ENCODE measurements around the gene TBCB.
"Not testable (repeated sequence)": the region's sequence is repeated elsewhere in the genome, so short reads cannot be mapped to it uniquely, and the experiment has no call there.

The TBCB gene

GRCh38 chr19:36103040-36103626 lies 12.1 kb upstream of the TBCB start:
- no peak for DNase-seq

GRCh38 chr19:36103842-36104552 lies 11.3 kb upstream of the TBCB start:
- DNase-seq, result no peak

GRCh38 chr19:36106441-36106840 lies 8.8 kb upstream of the TBCB start:
- no peak for DNase-seq

GRCh38 chr19:36106991-36107390 lies 8.3 kb upstream of the TBCB start:
- DNase-seq, result no peak

- DNase-seq, result no peak
Measured at GRCh38 chr19:36108684-36109083, 6.6 kb upstream of the TBCB start.

- DNase-seq, result no peak
Measured at GRCh38 chr19:36110487-36111199, 4.6 kb upstream of the TBCB start, which contains the start of gene OVOL3. Gene OVOL3, plus strand, starts transcription at chr19:36111143. Its CDS starts 60 bp downstream, at chr19:36111203.

GRCh38 chr19:36111200-36111539 lies 4.1 kb upstream of the TBCB start:
- DNase-seq, result no peak

GRCh38 chr19:36112678-36113077 lies 2.6 kb upstream of the TBCB start:
- no peak for DNase-seq

- no peak for DNase-seq
Measured at GRCh38 chr19:36113425-36113824, 1.8 kb upstream of the TBCB start.

- DNase-seq, result no peak
Measured at GRCh38 chr19:36113894-36114720, 1.2 kb upstream of the TBCB start.

GRCh38 chr19:36114721-36115452 lies 381 bp upstream of the TBCB start, which contains the start of gene POLR2I:
Gene POLR2I, minus strand, starts transcription at chr19:36114875. Its CDS starts 19 bp downstream, at chr19:36114856.
- DNase-seq, result peak; percentile 99

- no peak for DNase-seq
Measured at GRCh38 chr19:36116344-36116637, 1.0 kb downstream of the TBCB start.

- DNase-seq, result no peak
Measured at GRCh38 chr19:36120092-36120983, 5.1 kb downstream of the TBCB start.

GRCh38 chr19:36120984-36121358 lies 5.7 kb downstream of the TBCB start:
- no peak for DNase-seq

GRCh38 chr19:36121486-36122124 lies 6.3 kb downstream of the TBCB start:
- no peak for DNase-seq

GRCh38 chr19:36125557-36125956 lies 10.3 kb downstream of the TBCB start:
- no peak for DNase-seq

- DNase-seq, result no peak
Measured at GRCh38 chr19:36128392-36128736, 13.1 kb downstream of the TBCB start.

GRCh38 chr19:36131221-36131620 lies 16.0 kb downstream of the TBCB start:
- DNase-seq, result not testable (repeated sequence)

GRCh38 chr19:36134867-36135266 lies 19.6 kb downstream of the TBCB start:
- not testable (repeated sequence) for DNase-seq

GRCh38 chr19:36136964-36137686 lies 21.9 kb downstream of the TBCB start:
- peak; percentile 19 for DNase-seq

GRCh38 chr19:36139120-36139472 lies 23.8 kb downstream of the TBCB start:
- no peak for DNase-seq

Data from NCI-H446 treated with DMSO at 0.1 percent for 48 hours (cell line).